ENCODE results near the gene CYB5D1. TPM values are rescaled to one million over a fixed set of nuclear protein-coding genes. Genes with fewer than 3 reads are reported as not detected.

Gene CYB5D1
- total RNA-seq, 4 donors from 2014 or later, result 3.1 to 17.6 (median 16.2) TPM

Small RNA genes within 50 kb of the gene (small RNA-seq; reads per million reads assigned to genes)
- 70.1 reads per million, percentile 93 among the genes with 10 or more reads in this experiment for gene SCARNA21

Other genes with a start within 250 kb of the CYB5D1 start
- gene FXR2, start 243.1 kb upstream of the CYB5D1 start, total RNA-seq, result 10 to 100 TPM in 2 of 4 donors, 1 to 10 TPM in 2; 6.2 to 37.8 (median 20.1) TPM
- gene SAT2, start 230.2 kb upstream of the CYB5D1 start, total RNA-seq, result 10 to 100 TPM; 18.5 to 74.8 (median 46.0) TPM
- gene SHBG, start 227.9 kb upstream of the CYB5D1 start, total RNA-seq, result 1 to 10 TPM in 1 of 4 donors, under 1 TPM in 1, not detected in 2; 0.21 to 1.1 TPM
- gene ATP1B2, start 207.1 kb upstream of the CYB5D1 start, total RNA-seq, result 10 to 100 TPM in 1 of 4 donors, 1 to 10 TPM in 3; 3.2 to 20.7 (median 8.0) TPM
- 10 to 100 TPM in 3 of 4 donors, 1 to 10 TPM in 1; 5.9 to 58.3 (median 30.7) TPM for gene TP53, start 170.5 kb upstream of the CYB5D1 start, total RNA-seq
- gene WRAP53, start 169.5 kb upstream of the CYB5D1 start, total RNA-seq, result 1 to 10 TPM; 1.0 to 8.8 (median 6.2) TPM
- 10 to 100 TPM in 2 of 4 donors, under 1 TPM in 2; 0.26 to 13.1 (median 5.6) TPM for gene EFNB3, start 152.8 kb upstream of the CYB5D1 start, total RNA-seq
- gene DNAH2, start 140.3 kb upstream of the CYB5D1 start, total RNA-seq, result 1 to 10 TPM in 1 of 4 donors, under 1 TPM in 3; under 0.01 to 1.4 (median 0.48) TPM
- gene KDM6B, start 23.8 kb upstream of the CYB5D1 start, total RNA-seq, result 10 to 100 TPM in 1 of 4 donors, 1 to 10 TPM in 3; 2.6 to 47.9 (median 4.4) TPM
- gene TMEM88, start 2.9 kb upstream of the CYB5D1 start, total RNA-seq, result 10 to 100 TPM in 3 of 4 donors, 1 to 10 TPM in 1; 7.3 to 68.1 (median 28.1) TPM
- 10 to 100 TPM in 3 of 4 donors, 1 to 10 TPM in 1; 3.6 to 94.7 (median 48.1) TPM for gene NAA38, start 444 bp upstream of the CYB5D1 start, total RNA-seq
- 100 to 1,000 TPM in 3 of 4 donors, 10 to 100 TPM in 1; 81.0 to 165 (median 133) TPM for gene CHD3, start 30.8 kb downstream of the CYB5D1 start, total RNA-seq
- gene RNF227, start 58.3 kb downstream of the CYB5D1 start, total RNA-seq, result 1 to 10 TPM in 3 of 4 donors, under 1 TPM in 1; under 0.01 to 9.8 (median 5.3) TPM
- gene KCNAB3, start 71.9 kb downstream of the CYB5D1 start, total RNA-seq, result 10 to 100 TPM in 2 of 4 donors, 1 to 10 TPM in 1, not detected in 1; 3.4 to 32.7 (median 19.5) TPM
- 10 to 100 TPM; 24.1 to 67.5 (median 27.8) TPM for gene TRAPPC1, start 73.9 kb downstream of the CYB5D1 start, total RNA-seq
- gene CNTROB, start 74.2 kb downstream of the CYB5D1 start, total RNA-seq, result 10 to 100 TPM in 3 of 4 donors, 1 to 10 TPM in 1; 7.1 to 58.5 (median 26.1) TPM
- under 1 TPM in 1 of 4 donors, not detected in 3; 0.14 TPM for gene GUCY2D, start 144.6 kb downstream of the CYB5D1 start, total RNA-seq
- 1 to 10 TPM in 1 of 4 donors, under 1 TPM in 2, not detected in 1; 0.14 to 1.5 (median 0.24) TPM for gene ALOX15B, start 181.1 kb downstream of the CYB5D1 start, total RNA-seq
- gene ALOX12B, start 229.7 kb downstream of the CYB5D1 start, total RNA-seq, result not detected